Neural crest cell (in vitro differentiated cells): ENCODE data around the gene ACCSL. TPM values are rescaled to one million over a fixed set of nuclear protein-coding genes. Genes with fewer than 3 reads are reported as not detected.

ENCODE experiments used
- DNase-seq: peaks from one replicate; pipeline ENCODE4 v3.0.0; 2021; ENCODE audit warnings: low read depth, mixed read lengths, low spot score
- H3K27ac Mint-ChIP-seq: one replicate; pipeline ENCODE4 v1.8.0; 2021; ENCODE audit warnings: mild to moderate bottlenecking, mixed read lengths; ENCODE audit not compliant: unreplicated experiment
- H3K27me3 Mint-ChIP-seq: 2 replicates; pipeline ENCODE4 v1.8.0; 2021; ENCODE audit warnings: low read depth, mild to moderate bottlenecking, mixed read lengths
- H3K36me3 Mint-ChIP-seq: 2 replicates; pipeline ENCODE4 v1.8.0; 2021; ENCODE audit warnings: low read depth, mild to moderate bottlenecking, mixed read lengths
- H3K4me1 Mint-ChIP-seq: 2 replicates; pipeline ENCODE4 v1.8.0; 2021; ENCODE audit warnings: mixed read lengths
- H3K4me3 Mint-ChIP-seq: one replicate; pipeline ENCODE4 v1.8.0; 2021; ENCODE audit warnings: mild to moderate bottlenecking, mixed read lengths
- H3K9me3 Mint-ChIP-seq: 2 replicates; pipeline ENCODE4 v1.8.0; 2021; ENCODE audit warnings: mixed read lengths
- total RNA-seq: library from RNA; stranded (reverse); gene quantifications from 2 replicates; pipeline ENCODE4 v1.2.1, GENCODE V29; 2021
- TF ChIP-seq, protein P1 (sequence below): fragments of 200-600 bp; sonication (generic); conservative IDR thresholded peaks from 2 replicates; pipeline ENCODE4 v1.5.0; 2021; ENCODE audit warnings: antibody characterized with exemption, mild to moderate bottlenecking

Gene ACCSL
- total RNA-seq, 1 donor from 2014 or later = not detected

DNA sequence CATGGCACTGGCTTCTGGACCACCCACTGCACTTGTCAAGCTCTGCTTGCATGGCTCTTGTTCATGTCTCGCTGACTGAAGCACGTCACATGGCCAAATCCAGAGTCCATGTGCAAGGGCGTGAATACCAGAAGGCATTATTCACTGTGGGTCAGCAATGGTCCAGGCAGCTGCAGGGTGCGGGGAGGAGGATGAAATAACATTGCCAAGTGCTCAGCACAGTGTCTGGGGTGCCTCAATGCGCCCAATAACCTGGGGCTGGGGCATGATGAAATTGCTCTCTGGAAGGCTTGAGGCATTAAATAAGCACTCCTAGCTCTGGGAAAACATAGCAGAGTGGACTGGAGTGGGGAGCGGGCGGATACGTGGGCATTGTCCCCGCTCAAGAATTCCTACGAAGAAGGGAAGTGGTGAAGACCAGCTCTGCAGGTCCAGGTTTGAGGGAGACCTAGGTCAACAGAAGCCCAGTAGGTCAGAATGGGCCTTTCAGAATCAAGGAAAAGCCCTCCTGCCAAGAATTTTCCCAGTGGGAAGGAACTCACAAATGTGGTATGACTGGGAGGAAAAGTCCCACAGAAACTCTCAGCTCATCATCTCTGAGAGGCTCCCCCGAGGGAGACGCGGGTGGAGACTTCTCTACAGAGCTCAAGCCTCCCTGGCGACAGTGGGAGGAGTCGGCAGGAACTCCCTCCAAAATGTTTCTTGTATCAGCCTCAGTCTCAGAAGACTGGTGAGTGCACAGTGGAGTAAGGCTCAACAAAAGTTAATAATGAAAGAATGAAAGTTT is 15.3 kb upstream of the ACCSL start:
- H3K4me3 Mint-ChIP-seq = no peak overlapping the region
- H3K27ac Mint-ChIP-seq = peak overlapping the region; percentile 77
- H3K27me3 Mint-ChIP-seq = no peaks in the 10 kb centered on the region
- no peaks in the 10 kb centered on the region for H3K9me3 Mint-ChIP-seq
- peaks cover 61% of the 10 kb centered on the region for H3K4me1 Mint-ChIP-seq
- TF ChIP-seq, protein P1, sequence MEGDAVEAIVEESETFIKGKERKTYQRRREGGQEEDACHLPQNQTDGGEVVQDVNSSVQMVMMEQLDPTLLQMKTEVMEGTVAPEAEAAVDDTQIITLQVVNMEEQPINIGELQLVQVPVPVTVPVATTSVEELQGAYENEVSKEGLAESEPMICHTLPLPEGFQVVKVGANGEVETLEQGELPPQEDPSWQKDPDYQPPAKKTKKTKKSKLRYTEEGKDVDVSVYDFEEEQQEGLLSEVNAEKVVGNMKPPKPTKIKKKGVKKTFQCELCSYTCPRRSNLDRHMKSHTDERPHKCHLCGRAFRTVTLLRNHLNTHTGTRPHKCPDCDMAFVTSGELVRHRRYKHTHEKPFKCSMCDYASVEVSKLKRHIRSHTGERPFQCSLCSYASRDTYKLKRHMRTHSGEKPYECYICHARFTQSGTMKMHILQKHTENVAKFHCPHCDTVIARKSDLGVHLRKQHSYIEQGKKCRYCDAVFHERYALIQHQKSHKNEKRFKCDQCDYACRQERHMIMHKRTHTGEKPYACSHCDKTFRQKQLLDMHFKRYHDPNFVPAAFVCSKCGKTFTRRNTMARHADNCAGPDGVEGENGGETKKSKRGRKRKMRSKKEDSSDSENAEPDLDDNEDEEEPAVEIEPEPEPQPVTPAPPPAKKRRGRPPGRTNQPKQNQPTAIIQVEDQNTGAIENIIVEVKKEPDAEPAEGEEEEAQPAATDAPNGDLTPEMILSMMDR = no peak
- no peaks in the 10 kb centered on the region for H3K36me3 Mint-ChIP-seq
- DNase-seq = no peak

DNA sequence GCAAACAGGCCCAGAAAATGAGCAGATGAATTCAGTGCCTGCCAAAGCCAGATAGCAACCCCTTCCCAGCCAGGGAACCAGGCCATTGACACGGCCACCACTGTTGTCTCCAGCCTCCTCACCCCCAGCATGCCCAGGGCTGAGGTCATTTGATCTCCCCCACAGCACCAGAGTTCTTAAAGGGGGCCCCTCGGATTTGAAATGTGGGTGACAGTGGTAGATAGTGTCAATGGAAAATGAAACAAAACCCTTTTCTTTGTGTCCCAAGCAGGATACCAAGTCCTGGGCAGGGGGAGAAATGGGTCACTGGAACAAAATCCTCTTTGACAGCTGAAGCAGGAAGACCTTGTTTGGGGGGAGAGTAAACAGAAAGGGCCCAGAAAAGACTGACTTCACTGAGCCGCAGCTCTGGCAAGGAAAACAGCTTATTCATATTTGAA is 14.3 kb upstream of the ACCSL start:
- Mint-ChIP-seq H3K4me3 (peak overlapping the region; percentile 32), H3K36me3 (no peaks in the 10 kb centered on the region), H3K4me1 (peaks cover 61% of the 10 kb centered on the region), H3K9me3 (no peaks in the 10 kb centered on the region), H3K27me3 (peaks cover 2% of the 10 kb centered on the region), H3K27ac (peak overlapping the region; percentile 85)
- no peak for DNase-seq
- TF ChIP-seq, protein P1 = no peak

DNA sequence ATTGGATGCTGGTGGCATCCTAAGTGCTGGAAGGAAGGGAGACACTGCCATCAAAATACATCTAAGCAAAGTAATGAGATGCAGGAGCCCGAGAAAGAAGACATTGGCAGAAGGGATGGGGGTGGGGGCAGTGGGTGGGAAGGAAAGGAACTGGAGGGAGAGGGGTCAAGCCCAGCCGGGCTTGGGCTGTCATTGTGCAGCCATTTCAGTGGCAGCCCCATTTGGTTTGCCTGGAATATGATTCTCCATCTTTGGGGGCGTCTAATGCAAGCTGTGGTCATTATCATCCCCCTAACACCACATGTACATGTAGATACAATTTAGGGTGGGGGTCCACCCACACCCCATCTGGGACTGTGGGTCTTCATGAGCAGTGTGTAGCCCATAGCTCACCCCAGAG is 13.9 kb upstream of the ACCSL start:
- no peak for DNase-seq
- TF ChIP-seq, protein P1 = no peak
- Mint-ChIP-seq H3K4me3 (peak overlapping the region; percentile 32), H3K27me3 (peaks cover 6% of the 10 kb centered on the region), H3K36me3 (no peaks in the 10 kb centered on the region), H3K9me3 (no peaks in the 10 kb centered on the region), H3K4me1 (peaks cover 61% of the 10 kb centered on the region), H3K27ac (peak overlapping the region; percentile 85)

DNA sequence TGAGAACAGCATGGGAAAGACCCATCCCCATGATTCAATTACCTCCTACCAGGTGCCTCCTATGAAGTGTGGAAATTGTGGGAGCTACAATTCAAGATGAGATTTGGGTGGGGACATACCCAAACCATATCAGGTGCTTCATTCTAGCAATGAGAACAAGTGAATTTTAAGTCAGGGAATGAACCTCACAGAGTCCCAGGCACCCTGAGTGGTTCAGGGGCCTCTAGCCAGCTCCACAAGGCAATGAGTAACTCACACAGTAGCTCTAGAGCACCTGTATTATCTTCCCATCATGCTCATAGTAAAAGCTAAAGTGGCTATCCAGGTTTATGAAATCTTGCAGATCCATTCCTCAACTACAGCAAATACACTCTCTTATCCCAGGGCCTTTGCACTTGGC is 13.1 kb upstream of the ACCSL start:
- Mint-ChIP-seq H3K27ac (no peak overlapping the region), H3K27me3 (peaks cover 6% of the 10 kb centered on the region), H3K4me3 (no peak overlapping the region), H3K9me3 (no peaks in the 10 kb centered on the region), H3K4me1 (peaks cover 56% of the 10 kb centered on the region), H3K36me3 (no peaks in the 10 kb centered on the region)
- no peak for DNase-seq
- TF ChIP-seq, protein P1 = no peak

DNA sequence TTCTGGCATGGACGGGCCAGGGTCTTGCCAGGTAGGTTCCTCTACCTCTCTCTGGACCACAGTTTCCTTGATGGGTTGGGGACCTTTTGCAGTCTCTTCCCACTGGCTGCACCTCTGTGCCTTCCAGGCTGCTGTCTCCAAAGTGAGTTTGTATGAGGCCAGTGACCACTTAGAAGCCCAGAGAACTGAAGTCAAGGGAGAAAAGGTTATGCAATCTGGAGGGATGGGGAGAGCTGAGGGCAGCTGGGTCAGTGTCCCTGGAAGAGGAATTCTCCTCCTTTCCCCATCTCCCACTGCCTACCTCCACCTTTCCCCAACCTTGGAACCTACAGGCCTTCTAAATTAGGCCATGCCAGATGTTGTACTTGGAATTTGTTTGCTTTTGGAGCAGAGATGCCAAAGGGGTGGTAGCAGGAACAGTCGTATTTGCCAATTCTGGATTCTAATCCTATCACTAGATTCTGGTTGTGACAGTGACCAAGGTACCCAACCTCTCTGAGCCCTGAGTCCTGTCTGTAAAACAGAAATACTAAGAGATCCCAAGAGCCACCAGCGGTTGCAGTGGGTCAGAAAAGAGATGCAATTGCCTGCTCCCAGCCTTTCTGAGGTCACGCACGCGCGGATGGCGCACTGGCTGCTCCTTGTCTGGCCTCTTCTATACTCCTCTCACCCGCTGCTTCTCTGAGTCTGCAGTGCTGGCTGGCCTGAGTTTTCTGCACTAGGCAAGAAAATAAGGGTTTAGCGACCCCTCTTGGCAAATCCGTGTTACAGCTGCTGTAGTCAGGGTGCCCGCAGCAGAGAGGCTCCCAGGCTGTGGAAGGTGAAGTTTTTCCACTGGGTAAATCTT is 10.7 kb upstream of the ACCSL start:
- TF ChIP-seq, protein P1 = peak; percentile 89
- Mint-ChIP-seq H3K9me3 (peaks cover 2% of the 10 kb centered on the region), H3K27me3 (peaks cover 6% of the 10 kb centered on the region)

More for the DNA sequence above, 10.7 kb upstream of the ACCSL start:
- no peak overlapping the region for H3K4me3 Mint-ChIP-seq
- no peaks in the 10 kb centered on the region for H3K36me3 Mint-ChIP-seq
- no peak overlapping the region for H3K27ac Mint-ChIP-seq
- peaks cover 34% of the 10 kb centered on the region for H3K4me1 Mint-ChIP-seq
- DNase-seq = peak; percentile 71
